ENCODE results near the gene RBM11.
"Not testable (repeated sequence)": the region's sequence is repeated elsewhere in the genome, so short reads cannot be mapped to it uniquely, and the experiment has no call there.

Gene RBM11

GRCh38 chr21:14215971-14216641, at the start of gene RBM11:
Gene RBM11 (plus strand): TSS chr21:14216157. CDS start chr21:14216187, 30 bp downstream.
- DNase-seq: peak; percentile 87

DNA sequence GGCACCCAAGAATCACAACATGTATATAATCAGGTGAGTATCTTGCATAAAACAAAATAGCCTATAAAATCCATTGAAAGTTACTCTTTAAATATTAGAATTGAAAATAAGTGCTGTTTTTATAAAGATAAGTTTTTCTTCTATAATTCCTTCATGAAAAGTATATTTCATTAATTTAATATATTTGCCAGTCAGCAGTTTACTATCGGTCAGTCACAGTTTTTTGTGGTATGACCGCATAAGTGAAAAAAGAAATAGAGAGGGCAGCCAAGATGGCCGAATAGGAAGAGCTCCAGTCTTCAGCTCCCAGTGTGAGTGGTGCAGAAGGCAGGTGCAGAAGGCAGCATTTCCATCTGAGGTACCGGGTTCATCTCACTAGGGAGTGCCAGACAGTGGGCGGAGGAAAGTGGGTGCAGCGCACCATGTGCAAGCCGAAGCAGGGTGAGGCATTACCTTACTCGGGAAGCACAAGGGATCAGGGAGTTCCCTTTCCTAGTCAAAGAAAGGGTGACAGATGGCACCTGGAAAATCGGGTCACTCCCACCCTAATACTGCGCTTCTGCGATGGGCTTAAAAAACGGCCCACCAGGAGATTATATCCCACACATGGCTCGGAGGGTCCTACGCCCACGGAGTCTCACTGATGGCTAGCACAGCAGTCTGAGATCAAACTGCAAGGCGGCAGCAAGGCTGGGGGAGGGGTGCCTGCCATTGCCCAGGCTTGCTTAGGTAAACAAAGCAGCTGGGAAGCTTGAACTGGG, 49.3 kb upstream of the RBM11 start:
- not testable (repeated sequence) for DNase-seq

DNA sequence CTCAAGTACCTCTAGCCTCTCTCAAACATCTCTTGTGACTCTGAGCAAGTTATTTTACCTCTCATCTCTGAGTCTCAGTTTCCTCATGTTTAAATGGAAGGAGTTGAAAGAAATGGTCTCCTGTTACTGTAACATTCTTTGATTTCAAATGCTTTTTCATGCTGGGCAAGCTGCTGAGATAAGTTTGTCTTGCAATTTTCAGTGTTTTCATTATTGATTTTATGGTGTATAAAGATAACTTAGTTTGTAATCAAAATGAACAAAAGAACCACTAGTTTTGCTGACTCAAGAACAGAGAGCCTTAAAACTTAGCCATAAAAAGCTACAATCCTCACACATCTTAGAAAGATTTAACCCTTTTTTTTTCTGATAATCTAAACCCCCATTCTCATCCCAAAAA, 9.7 kb upstream of the RBM11 start:
- DNase-seq: no peak

GRCh38 chr21:14210738-14211137, 5.2 kb upstream of the RBM11 start, which contains the start of gene LIPI:
Gene LIPI (minus strand): TSS chr21:14210955. CDS start chr21:14210845, 110 bp downstream.
- no peak for DNase-seq

- no peak for DNase-seq
These were observed 2.8 kb upstream of the RBM11 start for GRCh38 chr21:14213164-14213563.

DNA sequence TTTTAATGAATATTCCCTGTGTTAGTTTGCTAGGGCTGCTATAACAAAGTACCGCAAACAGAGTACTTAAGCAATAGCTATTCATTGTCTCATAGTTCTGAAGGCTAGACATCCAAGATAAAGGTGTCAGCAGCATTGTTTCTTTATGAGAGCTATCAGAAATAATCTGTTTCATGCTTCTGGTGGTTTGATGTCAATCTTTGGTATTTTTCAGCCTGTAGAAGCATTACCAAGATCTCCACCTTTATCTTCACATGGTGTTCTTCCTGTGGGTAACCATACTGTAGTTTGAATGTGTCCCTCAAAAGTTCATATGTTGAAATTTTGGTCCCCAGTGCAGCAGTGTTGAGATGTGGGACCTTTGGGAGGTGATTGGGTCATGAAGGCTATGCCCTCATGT, 7.4 kb downstream of the RBM11 start:
- no peak for DNase-seq

DNA sequence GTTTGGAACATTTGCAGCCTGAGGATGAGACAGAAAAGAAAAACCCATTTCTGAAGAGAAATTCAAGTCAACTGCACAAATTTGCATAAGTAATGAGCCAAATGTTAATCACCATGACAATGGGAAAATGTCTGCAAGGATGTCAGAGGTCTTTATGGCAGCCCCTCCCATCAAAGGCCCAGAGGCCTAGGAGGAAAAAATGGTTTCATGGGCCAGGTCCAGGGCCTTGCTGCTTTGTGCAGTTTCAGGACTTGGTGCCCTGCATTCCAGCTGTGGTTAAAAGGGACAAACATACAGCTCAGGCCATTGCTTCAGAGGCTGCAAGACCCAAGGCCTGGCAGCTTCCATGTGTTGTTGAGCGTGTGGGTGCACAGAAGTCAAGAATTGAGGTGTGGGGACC, 13.4 kb downstream of the RBM11 start:
- no peak for DNase-seq

- no peak for DNase-seq
These were observed 19.1 kb downstream of the RBM11 start for GRCh38 chr21:14235101-14235500.

- DNase-seq: no peak
These were observed 20.2 kb downstream of the RBM11 start for GRCh38 chr21:14236180-14236579.

DNA sequence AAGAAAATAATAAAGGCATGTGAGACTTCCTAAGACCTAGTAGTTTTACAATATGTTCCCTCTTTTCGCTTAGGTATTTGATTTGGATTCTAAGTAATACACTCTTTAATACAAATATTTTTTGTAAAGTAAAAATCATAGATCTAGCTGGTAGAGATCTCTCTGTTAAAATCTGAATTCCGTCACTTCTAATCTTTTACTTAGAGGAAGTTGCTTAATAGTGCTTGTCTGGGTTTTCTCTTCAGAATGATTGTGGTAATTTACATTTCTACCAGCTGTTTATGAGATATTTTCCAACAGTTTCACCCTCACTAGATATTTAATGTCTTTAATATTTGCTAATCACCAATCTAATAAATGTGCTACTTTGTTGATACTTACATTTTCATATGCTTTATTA, 23.3 kb downstream of the RBM11 start:
- DNase-seq: no peak

GRCh38 chr21:14241297-14241696, 25.3 kb downstream of the RBM11 start:
- no peak for DNase-seq

DNA sequence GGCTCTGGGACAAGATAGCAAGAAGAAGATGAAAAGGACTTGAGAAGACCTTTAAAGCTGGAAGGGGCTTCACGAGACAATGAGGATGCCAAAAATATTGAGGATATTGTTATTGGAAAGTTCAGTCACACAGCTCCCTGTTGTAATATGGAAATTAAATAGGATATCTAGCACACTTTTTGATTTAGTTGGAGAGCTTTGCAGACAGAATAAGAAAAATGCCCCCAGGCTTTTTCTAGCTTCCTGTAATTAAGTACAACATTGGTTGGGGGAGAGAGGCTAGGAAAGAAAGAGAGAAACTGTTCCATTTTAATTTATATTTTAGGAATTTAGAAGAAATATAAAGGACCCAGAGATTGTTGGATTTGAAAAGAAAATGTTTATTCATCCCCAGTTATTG, 27.5 kb downstream of the RBM11 start:
- no peak for DNase-seq

DNA sequence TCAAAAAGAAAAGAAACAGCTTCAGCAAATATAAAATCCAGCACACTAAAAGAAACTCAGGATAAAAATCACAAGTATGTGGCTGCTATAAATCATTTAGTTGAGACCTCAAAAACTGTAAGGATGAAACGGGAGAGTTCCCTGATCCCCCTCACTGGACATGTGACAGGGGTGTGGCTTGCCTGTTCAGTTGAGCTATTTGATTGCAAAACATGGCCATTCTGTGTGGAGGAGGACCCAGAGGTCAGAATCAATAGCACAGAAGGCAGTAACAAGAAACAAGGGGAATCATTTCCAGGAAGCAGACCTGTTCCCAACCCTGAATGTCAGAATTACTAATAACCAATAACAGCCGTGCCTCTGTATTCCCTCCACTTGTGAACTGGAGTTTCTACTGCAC, 27.9 kb downstream of the RBM11 start:
- DNase-seq: no peak

GRCh38 chr21:14244911-14245310, 29.0 kb downstream of the RBM11 start:
- no peak for DNase-seq

GRCh38 chr21:14245711-14246110, 29.8 kb downstream of the RBM11 start:
- no peak for DNase-seq

DNA sequence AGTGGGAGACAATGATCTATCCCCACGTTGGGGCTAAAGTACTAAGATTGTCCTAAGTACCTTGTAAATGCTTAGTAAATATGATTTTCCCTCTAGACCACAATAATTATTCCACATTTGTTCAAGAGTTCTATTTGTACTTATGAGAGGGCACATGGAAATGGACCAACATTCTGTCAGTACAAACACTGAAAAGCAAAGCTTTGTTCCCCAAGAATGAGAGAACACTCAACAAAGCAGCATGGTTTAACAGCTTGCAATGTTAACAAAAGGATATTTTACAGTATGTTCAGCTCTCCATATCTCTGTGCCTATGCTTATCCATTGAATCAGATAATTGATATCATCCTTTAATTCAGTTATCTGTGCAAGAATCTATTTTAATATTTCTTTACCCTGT, 35.4 kb downstream of the RBM11 start:
- no peak for DNase-seq

DNA sequence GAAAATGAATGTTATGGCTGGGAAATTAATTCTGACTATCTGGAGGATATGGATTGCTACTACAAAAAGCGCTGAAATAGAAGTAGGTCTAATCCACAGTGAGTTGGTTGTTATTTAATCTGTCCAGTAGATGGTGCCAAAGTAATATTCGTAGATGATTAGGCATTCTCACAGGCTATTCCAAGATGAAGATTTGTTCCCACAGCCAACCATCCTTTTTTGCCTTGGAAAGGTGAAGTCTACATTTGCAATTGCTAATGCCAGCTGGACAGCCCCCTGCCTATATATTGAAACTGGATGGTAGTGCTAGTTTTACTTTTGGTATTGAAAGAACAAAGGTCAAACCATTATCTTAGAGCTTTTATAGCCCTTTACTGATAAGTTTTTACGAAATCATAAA, 43.8 kb downstream of the RBM11 start:
- DNase-seq: no peak

GRCh38 chr21:14260174-14260764, 44.3 kb downstream of the RBM11 start:
- no peak for DNase-seq

- DNase-seq: no peak
These were observed 46.1 kb downstream of the RBM11 start for GRCh38 chr21:14262039-14262438.

- no peak for DNase-seq
These were observed 47.9 kb downstream of the RBM11 start for GRCh38 chr21:14263879-14264278.

DNA sequence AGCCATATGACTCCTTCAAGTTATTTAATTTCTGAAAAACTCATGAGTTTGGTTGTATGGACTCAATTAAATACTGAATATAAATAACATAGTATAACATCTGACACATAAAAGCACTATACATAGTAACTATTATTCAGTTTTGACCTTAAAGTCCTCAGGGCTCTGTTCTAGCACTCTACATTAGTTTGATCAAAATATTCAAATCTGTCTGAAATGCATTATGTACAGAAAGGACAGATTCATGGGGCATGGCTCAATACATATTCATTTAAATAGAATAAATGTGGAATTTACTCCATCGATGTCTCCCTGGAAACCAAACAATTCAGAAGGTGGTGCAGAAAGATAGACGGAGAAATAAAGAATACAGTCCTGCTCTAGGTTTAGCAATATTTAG, 49.1 kb downstream of the RBM11 start:
- no peak for DNase-seq

DNA sequence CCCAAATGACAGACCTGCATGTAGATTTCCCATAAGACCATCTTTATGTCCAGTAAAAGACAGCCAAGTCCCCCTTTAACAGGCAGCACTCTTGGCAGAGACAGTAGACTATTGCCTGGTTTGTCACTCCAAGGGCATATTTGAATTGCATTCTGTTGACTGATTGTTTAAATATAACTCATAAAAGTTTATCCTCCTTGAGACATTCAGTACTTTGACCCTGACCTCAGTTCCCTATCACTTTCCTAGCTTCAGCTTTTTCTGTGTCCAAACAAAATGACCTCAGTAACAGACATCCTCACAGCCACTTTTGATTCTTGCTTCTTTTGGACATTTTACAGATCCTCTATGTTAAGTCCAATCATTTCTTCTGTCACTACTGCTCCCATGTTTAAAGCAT, 51.1 kb downstream of the RBM11 start:
- no peak for DNase-seq

DNA sequence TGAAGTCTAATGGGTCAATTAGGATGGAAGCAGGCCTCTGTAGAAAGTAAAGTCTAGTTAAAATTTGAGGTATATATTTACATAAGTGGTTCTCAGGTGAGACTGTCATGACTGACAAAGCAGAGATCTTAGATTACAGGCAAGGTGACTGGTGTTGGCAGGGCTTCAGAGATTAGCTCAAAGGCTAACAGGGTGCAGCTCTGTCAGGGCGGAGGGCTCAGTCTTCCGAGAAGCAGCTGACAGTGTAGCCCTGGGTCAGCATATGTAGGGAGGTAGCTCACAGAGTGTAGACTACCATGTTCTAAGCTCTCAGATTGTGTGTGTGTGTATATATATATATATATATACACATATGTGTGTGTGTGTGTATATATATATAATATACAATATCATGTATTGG, 54.7 kb downstream of the RBM11 start:
- no peak for DNase-seq

GRCh38 chr21:14271053-14271452, 55.1 kb downstream of the RBM11 start:
- no peak for DNase-seq

Measured in CD4-positive, alpha-beta T cell treated with Interleukin-17A for 4 hours (primary cell).